H1 (cell line): ENCODE results near the gene KPNA3. TPM values are rescaled to one million over a fixed set of nuclear protein-coding genes. Genes with fewer than 3 reads are reported as not detected.

Experiments
- CTCF ChIA-PET: fragments of 300-600 bp; sonication (Branson Sonifier 250); formaldehyde crosslinking; loops from one replicate; lab custom pipeline; 2021; ENCODE audit not compliant: partially characterized antibody; lab: Charles Lee
- POLR2A ChIA-PET: fragments of 300-600 bp; sonication (Branson Sonifier 250); formaldehyde crosslinking; loops from one replicate; lab custom pipeline; 2021; ENCODE audit warnings: inconsistent platforms; ENCODE audit not compliant: partially characterized antibody; lab: Charles Lee
- DNase-seq, 2 experiments: peaks; one replicate each; pipeline versions ENCODE4 v3.0.0 to v3.0.0-alpha.2; 2010 to 2022; ENCODE audit warnings: low spot score in 2 of 2, low read depth in 1 of 2, mixed read lengths in 1 of 2
- FAIRE-seq: peaks from 2 replicates; lab custom pipeline; 2011; peaks lifted over from hg19 to GRCh38; lab: Jason Lieb, UNC
- H2AFZ ChIP-seq: 2 replicates; pipeline ENCODE4 v1.8.1; 2012; ENCODE audit warnings: low read length, inconsistent platforms
- H2AK5ac ChIP-seq: 2 replicates; pipeline ENCODE4 v1.6.1; 2013; ENCODE audit warnings: low read depth, low read length
- H2BK120ac ChIP-seq: replicated peaks from 2 replicates; pipeline ENCODE3; 2013; ENCODE audit warnings: low read depth, low read length, inconsistent platforms
- H2BK12ac ChIP-seq: 2 replicates; pipeline ENCODE4 v1.6.1; 2013; ENCODE audit warnings: low read depth, low read length
- H2BK15ac ChIP-seq: 2 replicates; pipeline ENCODE4 v1.6.1; 2013; ENCODE audit warnings: low read length
- H2BK20ac ChIP-seq: 2 replicates; pipeline ENCODE4 v1.6.1; 2013; ENCODE audit warnings: low read length
- H2BK5ac ChIP-seq: 2 replicates; pipeline ENCODE4 v1.6.1; 2013; ENCODE audit warnings: low read depth, low read length
- H3K14ac ChIP-seq: 2 replicates; pipeline ENCODE4 v1.6.1; 2013; ENCODE audit warnings: inconsistent platforms; ENCODE audit not compliant: insufficient read length
- H3K18ac ChIP-seq: 2 replicates; pipeline ENCODE4 v1.6.1; 2013; ENCODE audit warnings: low read length; ENCODE audit errors: extremely low read depth
- H3K23ac ChIP-seq: 2 replicates; pipeline ENCODE4 v1.6.1; 2013; ENCODE audit warnings: inconsistent platforms; ENCODE audit not compliant: insufficient read length
- H3K23me2 ChIP-seq: 2 replicates; pipeline ENCODE4 v1.6.1; 2013; ENCODE audit warnings: low read depth, low read length
- H3K27ac ChIP-seq: 2 replicates; pipeline ENCODE4 v1.6.1; 2011; ENCODE audit warnings: low read depth, low read length, inconsistent platforms
- H3K27me3 ChIP-seq, 4 experiments: replicated peaks in 1 of 4; 1 replicate in 1 of 4; 2 replicates in 3 of 4; pipeline versions ENCODE4 v1.6.1 to v1.8.1; 2011 to 2013; ENCODE audit warnings: low read length in 3 of 4, mild to moderate bottlenecking in 3 of 4, inconsistent platforms in 2 of 4, mixed read lengths in 2 of 4, moderate library complexity in 1 of 4; ENCODE audit not compliant: control insufficient read depth in 3 of 4, insufficient read depth in 3 of 4; ENCODE audit errors: extremely low read depth in 1 of 4
- H3K36me3 ChIP-seq, 4 experiments: 2 replicates each; pipeline versions ENCODE4 v1.6.1 to v1.8.1; 2011 to 2013; ENCODE audit warnings: mild to moderate bottlenecking in 4 of 4, low read length in 3 of 4, moderate library complexity in 2 of 4, control low read depth in 1 of 4, inconsistent platforms in 1 of 4; ENCODE audit not compliant: insufficient read depth in 4 of 4, control insufficient read depth in 2 of 4
- H3K4ac ChIP-seq: replicated peaks from 2 replicates; pipeline ENCODE3; 2013; ENCODE audit warnings: low read length, low read depth, mixed read lengths, inconsistent platforms; ENCODE audit not compliant: insufficient read length
- H3K4me1 ChIP-seq, 4 experiments: replicated peaks in 1 of 4; 1 replicate in 1 of 4; 2 replicates in 3 of 4; pipeline versions ENCODE4 v1.6.1 to v1.8.1; 2011 to 2013; ENCODE audit warnings: low read length in 3 of 4, inconsistent platforms in 2 of 4, mixed read lengths in 1 of 4; ENCODE audit not compliant: insufficient read depth in 4 of 4, control insufficient read depth in 3 of 4
- H3K4me2 ChIP-seq, 2 experiments: 2 replicates each; pipeline versions ENCODE4 v1.6.1 to v1.8.1; 2011 to 2013; ENCODE audit warnings: low read depth in 2 of 2, low read length in 2 of 2, control low read depth in 1 of 2, inconsistent platforms in 1 of 2, mild to moderate bottlenecking in 1 of 2; ENCODE audit not compliant: insufficient read depth in 1 of 2
- H3K4me3 ChIP-seq, 4 experiments: fragments of 200-600, 300-600 bp in 1 of 4; sonication (generic), shearing (Covaris generic), sonication (Bioruptor Twin) in 1 of 4; 2 replicates each; pipeline versions ENCODE4 v1.5.1 to v1.8.1; 2011 to 2016; ENCODE audit warnings: low read length in 4 of 4, low read depth in 3 of 4, control low read depth in 2 of 4, inconsistent platforms in 2 of 4, mild to moderate bottlenecking in 2 of 4, mixed read lengths in 1 of 4, moderate library complexity in 1 of 4; ENCODE audit not compliant: insufficient read depth in 2 of 4; ENCODE audit errors: extremely low read depth in 1 of 4
- H3K56ac ChIP-seq: replicated peaks from 2 replicates; pipeline ENCODE3; 2013; ENCODE audit warnings: low read depth, mild to moderate bottlenecking, mixed read lengths, low read length, inconsistent platforms; ENCODE audit not compliant: insufficient read length
- H3K79me1 ChIP-seq: 2 replicates; pipeline ENCODE4 v1.6.1; 2013; ENCODE audit warnings: low read depth, low read length, control low read depth
- H3K79me2 ChIP-seq, 2 experiments: 2 replicates each; pipeline versions ENCODE4 v1.6.1 to v1.8.1; 2012 to 2013; ENCODE audit warnings: low read length in 2 of 2, mild to moderate bottlenecking in 2 of 2, inconsistent platforms in 1 of 2; ENCODE audit not compliant: insufficient read depth in 2 of 2, control insufficient read depth in 1 of 2
- H3K9ac ChIP-seq, 4 experiments: replicated peaks in 1 of 4; 1 replicate in 1 of 4; 2 replicates in 3 of 4; pipeline versions ENCODE4 v1.6.1 to v1.8.1; 2011 to 2013; ENCODE audit warnings: low read depth in 3 of 4, low read length in 3 of 4, control low read depth in 2 of 4, mild to moderate bottlenecking in 2 of 4, moderate library complexity in 2 of 4, inconsistent platforms in 1 of 4; ENCODE audit errors: extremely low read depth in 1 of 4
- H3K9me3 ChIP-seq, 2 experiments: 2 replicates each; pipeline versions ENCODE4 v1.6.1 to v1.8.1; 2012 to 2013; ENCODE audit warnings: mild to moderate bottlenecking in 2 of 2, moderate library complexity in 2 of 2, control low read depth in 1 of 2, inconsistent platforms in 1 of 2, low read depth in 1 of 2, low read length in 1 of 2, mixed read lengths in 1 of 2; ENCODE audit not compliant: insufficient read depth in 2 of 2
- H4K20me1 ChIP-seq, 2 experiments: replicated peaks in 1 of 2; 2 replicates each; pipeline versions ENCODE3 to v1.8.1; 2011 to 2013; ENCODE audit warnings: inconsistent platforms in 2 of 2, low read length in 2 of 2, mild to moderate bottlenecking in 1 of 2; ENCODE audit not compliant: insufficient read depth in 2 of 2, control insufficient read depth in 1 of 2
- H4K5ac ChIP-seq: 2 replicates; pipeline ENCODE4 v1.6.1; 2013; ENCODE audit warnings: low read length, low read depth, mixed read lengths, inconsistent platforms; ENCODE audit not compliant: insufficient read length
- H4K8ac ChIP-seq: 2 replicates; pipeline ENCODE4 v1.8.0; 2013; ENCODE audit warnings: mild to moderate bottlenecking, moderate library complexity, low read length, inconsistent platforms; ENCODE audit not compliant: insufficient read depth; ENCODE audit errors: extremely low read depth
- H4K91ac ChIP-seq: replicated peaks from 2 replicates; pipeline ENCODE3; 2013; ENCODE audit warnings: low read length, mixed read lengths, inconsistent platforms; ENCODE audit not compliant: insufficient read length
- EZH2 ChIP-seq: fragments of 200-600 bp; sonication (generic); IDR thresholded peaks from 2 replicates; pipeline ENCODE4 v1.7.1; 2012; ENCODE audit warnings: low read depth, mild to moderate bottlenecking, moderate library complexity, low read length, inconsistent platforms; ENCODE audit not compliant: severe bottlenecking
- GABPA ChIP-seq: IDR thresholded peaks from 2 replicates; pipeline ENCODE4 v1.6.1; 2011; ENCODE audit warnings: mild to moderate bottlenecking, low read length, moderate library complexity, borderline replicate concordance; ENCODE audit not compliant: insufficient read depth
- KDM1A ChIP-seq: fragments of 200-600, 300-600 bp; sonication (generic); IDR thresholded peaks from 2 replicates; pipeline ENCODE4 v1.7.1; 2016; ENCODE audit warnings: mild to moderate bottlenecking, low read length, borderline replicate concordance
- MAX ChIP-seq: IDR thresholded peaks from 2 replicates; pipeline ENCODE4 v1.6.1; 2012; ENCODE audit warnings: inconsistent platforms
- POLR2A ChIP-seq, 2 experiments: IDR thresholded peaks; 1 replicate in 1 of 2; 2 replicates in 1 of 2; pipeline ENCODE4 v1.6.1; 2011; ENCODE audit warnings: low read depth in 2 of 2, low read length in 2 of 2, mild to moderate bottlenecking in 2 of 2; ENCODE audit errors: control extremely low read depth in 1 of 2
- SIX5 ChIP-seq: IDR thresholded peaks from 2 replicates; pipeline ENCODE4 v1.6.1; 2011; ENCODE audit warnings: mild to moderate bottlenecking, low read depth, low read length
- WGBS, 2 experiments: shearing (Covaris generic) in 1 of 2; methylation state at CpG; one replicate each; pipeline versions ENCODE4 v1.1.6 to v1.1.7; 2013 to 2015; ENCODE audit warnings: low lambda C conversion rate in 2 of 2, mixed read lengths in 2 of 2, inconsistent platforms in 1 of 2, low coverage in 1 of 2, missing lambda C conversion rate in 1 of 2; ENCODE audit not compliant: insufficient replicate concordance in 2 of 2, insufficient coverage in 1 of 2, insufficient read length in 1 of 2; ENCODE audit errors: extremely low coverage in 1 of 2, missing lambda C conversion rate in 1 of 2; 5-methylcytosine and 5-hydroxymethylcytosine counted together
- polyA plus RNA-seq, 7 experiments: library from polyadenylated mRNA; depleted of rRNA in 3 of 7; stranded (reverse) in 5 of 7; unstranded in 2 of 7; fragments of >200 nt in 5 of 7; fragments of 200-250 nt in 2 of 7; gene quantifications; 1 replicate in 5 of 7; 2 replicates in 1 of 7; 4 replicates in 1 of 7; pipeline versions ENCODE4 v1.2.1 to v1.2.3, GENCODE V29; 2011 to 2013; ENCODE audit warnings: missing spikeins in 2 of 7, mixed read lengths in 2 of 7
- total RNA-seq: library from RNA; stranded (reverse); fragmentation: NEBNext Ultra II Directional; extraction: Animal tissue kit (Norgen Biotek cat#: 25700); gene quantifications from 2 replicates; pipeline ENCODE4 v1.2.1, GENCODE V29; 2021

The KPNA3 gene
- total and polyA plus RNA-seq, 2 of the 8 experiments (the other 6 are each of a cell fraction or from before 2014, with no cell fraction given) = 21.4 to 63.2 TPM

DNA sequence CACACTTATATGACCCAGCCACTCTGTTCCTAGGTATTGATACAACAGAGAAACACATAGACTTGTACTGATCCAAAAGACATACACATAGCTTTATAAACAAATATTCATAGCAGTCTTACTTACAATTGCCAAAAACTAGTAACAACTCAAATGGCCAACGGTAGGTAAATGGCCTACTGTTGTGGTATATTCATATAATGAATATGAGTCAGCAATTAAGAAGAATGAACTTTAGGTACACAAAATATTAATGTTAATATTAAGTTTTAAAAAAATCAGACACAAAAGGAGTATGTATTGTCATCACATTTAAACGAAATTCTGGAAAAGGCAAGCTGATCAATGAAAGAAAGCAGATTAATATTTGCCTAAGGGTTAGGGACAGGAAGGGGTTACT, 19.7 kb downstream of the KPNA3 start:
- H3K4me2 ChIP-seq = no peak overlapping the region
- H3K27me3 ChIP-seq = no peaks in the 10 kb centered on the region
- no peak overlapping the region for H4K91ac ChIP-seq
- H3K14ac ChIP-seq = no peak overlapping the region
- H3K4ac ChIP-seq = no peak overlapping the region
- H2BK20ac ChIP-seq = no peak overlapping the region
- H2BK120ac ChIP-seq = no peak overlapping the region
- H2AFZ ChIP-seq = no peak overlapping the region
- ChIA-PET POLR2A (no interaction called here), CTCF (interaction anchor here (0.8 kb wide), 1 partner anchor 9 kb away, joined by 4 read pairs; no protein-coding TSS in a partner anchor)
- peaks cover 5 to 6% of the 10 kb centered on the region in 2 experiments for H4K20me1 ChIP-seq
- DNase-seq (no peak), FAIRE-seq (no peak)
- no peak overlapping the region for H3K9ac ChIP-seq
- H4K8ac ChIP-seq = no peak overlapping the region
- H3K23me2 ChIP-seq = no peaks in the 10 kb centered on the region
- H2AK5ac ChIP-seq = no peak overlapping the region
- H2BK12ac ChIP-seq = no peak overlapping the region
- H3K4me3 ChIP-seq = no peak overlapping the region
- no peak overlapping the region for H3K23ac ChIP-seq
- TF ChIP-seq MAX (no peak), EZH2 (no peak), POLR2A (IDR thresholded peaks at IDR 0.05; ENCODE audit: control extremely low read depth in 1 of 2, low read depth in 2 of 2, low read length in 2 of 2) (no peak), SIX5 (no peak), GABPA (no peak), KDM1A (no peak)
- peaks cover 6% of the 10 kb centered on the region; the same call in 1 of the 2 replicates for H3K79me1 ChIP-seq
- peaks cover 6 to 96% of the 10 kb centered on the region in 2 experiments for H3K79me2 ChIP-seq
- no peaks in the 10 kb centered on the region for H3K9me3 ChIP-seq
- no peak overlapping the region for H4K5ac ChIP-seq
- H3K18ac ChIP-seq = no peak overlapping the region
- H3K56ac ChIP-seq = no peak overlapping the region
- H3K27ac ChIP-seq = no peak overlapping the region
- H2BK5ac ChIP-seq = no peak overlapping the region
- H3K36me3 ChIP-seq = no peaks in the 10 kb centered on the region
- H3K4me1 ChIP-seq = no peaks in the 10 kb centered on the region
- 88% methylated on average over 2 of the region's 2 CpGs; no CpG with 5 or more reads in 1 of the 2 experiments for WGBS, 2 experiments
- H2BK15ac ChIP-seq = no peak overlapping the region
